Measurements from ENCODE around the gene FBXO48.
"Not testable (repeated sequence)": the region's sequence is repeated elsewhere in the genome, so short reads cannot be mapped to it uniquely, and the experiment has no call there.

FBXO48 gene

DNA sequence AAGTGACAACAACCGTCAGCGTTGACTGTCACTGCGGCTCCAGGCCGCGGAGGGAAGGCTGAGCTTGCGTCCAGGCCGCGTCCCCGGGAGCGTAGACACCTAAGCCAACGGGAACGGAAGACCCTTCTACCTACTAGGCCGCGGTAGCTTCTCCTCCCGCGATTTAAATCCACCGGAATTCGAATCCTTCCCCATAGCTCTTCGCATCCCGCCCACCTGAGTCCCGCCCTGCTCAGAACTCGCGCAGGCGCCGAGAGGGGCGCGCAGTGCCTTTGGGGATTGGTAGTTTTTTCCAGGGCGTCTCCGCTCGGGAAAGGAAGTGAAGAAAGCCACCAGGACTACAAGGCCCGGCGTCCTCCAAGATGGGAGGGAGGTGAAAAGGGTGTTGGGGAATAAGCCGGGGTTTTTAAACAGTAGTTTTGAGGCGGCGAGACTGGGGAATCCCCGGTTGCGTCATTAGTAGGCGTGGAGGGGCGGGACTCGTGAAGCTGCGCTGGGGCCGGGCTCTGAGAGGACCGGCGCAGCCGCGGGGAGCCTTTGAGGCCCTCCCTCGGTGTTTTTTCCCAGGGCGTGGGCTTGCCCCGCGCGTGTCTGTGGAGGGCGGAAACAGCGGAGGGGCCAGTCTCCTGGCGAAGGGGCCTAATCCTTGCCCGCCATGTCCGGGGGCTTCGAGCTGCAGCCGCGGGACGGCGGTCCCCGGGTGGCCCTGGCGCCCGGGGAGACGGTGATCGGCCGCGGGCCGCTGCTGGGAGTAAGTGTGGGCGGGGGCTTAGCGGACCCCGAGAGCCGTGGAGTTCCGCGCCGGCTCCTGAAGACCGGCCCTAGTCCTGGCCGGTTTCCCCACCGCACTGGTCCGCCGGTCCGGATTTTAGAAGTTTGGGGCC, at the start of gene FBXO48, which contains the start of gene APLF:
FBXO48 (minus strand) TSS at position 218 of the 884 bp plus-strand sequence. CDS start 2,149 bp downstream, outside the sequence.
APLF (plus strand) TSS at position 509 of the 884 bp plus-strand sequence; CDS start at position 656, 147 bp downstream.
- peak; percentile 99 for DNase-seq

- DNase-seq, result no peak
Observed at GRCh38 chr2:68516051-68516955, 49.2 kb upstream of the FBXO48 start.

- DNase-seq, result no peak
Observed at GRCh38 chr2:68514316-68514929, 47.3 kb upstream of the FBXO48 start.

DNA sequence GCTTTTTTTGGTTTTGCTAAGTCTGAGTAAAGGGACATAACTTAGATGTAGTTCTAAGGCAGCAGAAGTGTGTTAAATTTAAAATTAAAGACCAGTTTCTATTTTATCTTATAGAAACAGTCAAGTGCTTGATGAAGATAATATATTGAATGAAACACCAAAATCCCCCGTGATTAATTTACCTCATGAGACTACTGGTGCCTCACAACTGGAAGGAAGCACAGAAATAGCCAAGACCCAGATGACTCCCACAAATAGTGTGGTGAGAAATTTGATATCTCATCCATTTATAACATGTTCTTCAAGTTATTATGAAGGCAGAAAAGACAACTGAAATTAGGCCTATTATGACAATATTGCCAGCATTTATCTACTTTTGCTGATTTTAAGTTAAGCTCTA, 45.9 kb upstream of the FBXO48 start:
- DNase-seq, result no peak

DNA sequence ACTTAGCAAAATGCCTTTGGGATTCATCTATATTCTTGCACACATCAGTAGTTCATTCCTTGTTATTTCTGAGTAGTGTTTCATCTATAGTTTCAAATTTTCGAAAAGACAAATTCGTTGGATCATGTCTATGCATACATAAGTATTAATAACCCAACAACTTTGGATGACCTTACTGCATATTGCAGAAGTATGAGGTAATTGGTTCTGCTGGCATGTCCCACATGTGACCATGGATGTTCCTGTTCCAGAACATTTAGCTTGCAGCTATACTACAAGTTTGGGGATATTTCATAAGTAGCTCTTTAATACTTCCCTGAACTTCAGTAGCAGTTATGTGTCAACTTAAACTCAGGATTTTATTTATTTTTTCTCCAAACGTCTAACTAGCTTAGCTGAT, 45.2 kb upstream of the FBXO48 start:
- DNase-seq, result no peak

DNA sequence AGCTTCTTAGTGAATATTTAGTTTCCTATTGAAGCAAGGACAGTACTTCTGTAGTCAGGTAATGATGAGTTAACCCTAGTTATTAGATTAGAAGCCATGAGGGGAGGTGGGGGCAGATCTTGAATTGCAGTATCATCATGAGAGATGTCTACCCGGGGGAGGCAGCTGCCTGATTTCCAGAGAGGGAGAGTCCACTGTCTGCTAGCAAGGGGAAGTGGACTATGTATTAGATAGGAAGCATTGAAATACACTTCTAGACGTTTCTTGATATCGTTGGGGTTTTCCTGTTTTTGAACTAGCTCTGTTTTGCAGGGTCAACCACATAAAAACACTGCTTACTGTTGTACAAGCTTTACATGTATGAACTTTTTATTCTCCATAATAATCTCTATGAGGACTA, 39.1 kb upstream of the FBXO48 start:
- no peak for DNase-seq

DNA sequence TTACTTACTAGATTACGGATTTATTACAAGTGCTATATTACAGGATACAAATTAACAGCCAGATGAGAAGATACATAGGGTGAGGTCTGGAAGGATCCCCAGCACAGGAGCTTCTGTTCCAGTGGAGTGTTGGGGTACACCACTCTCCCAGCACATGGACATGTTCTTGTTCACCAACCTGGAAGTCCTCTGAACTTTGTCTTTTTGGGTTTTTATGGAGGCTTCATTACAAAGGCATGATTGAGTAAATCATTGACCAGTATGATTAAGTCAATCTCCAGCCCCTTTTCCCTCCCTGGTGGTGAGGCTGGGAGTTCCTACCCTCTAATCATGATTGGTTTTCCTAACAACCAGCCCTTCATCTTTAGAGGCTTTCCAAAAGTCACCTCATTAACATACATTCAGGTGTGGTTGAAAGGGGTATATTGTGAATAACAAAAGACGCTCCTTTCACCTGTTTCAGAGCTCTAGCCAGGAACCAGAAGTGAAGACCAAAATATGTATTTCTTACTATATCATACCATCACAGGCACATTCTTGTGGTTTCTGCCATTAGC, 38.6 kb upstream of the FBXO48 start:
- no peak for DNase-seq

DNA sequence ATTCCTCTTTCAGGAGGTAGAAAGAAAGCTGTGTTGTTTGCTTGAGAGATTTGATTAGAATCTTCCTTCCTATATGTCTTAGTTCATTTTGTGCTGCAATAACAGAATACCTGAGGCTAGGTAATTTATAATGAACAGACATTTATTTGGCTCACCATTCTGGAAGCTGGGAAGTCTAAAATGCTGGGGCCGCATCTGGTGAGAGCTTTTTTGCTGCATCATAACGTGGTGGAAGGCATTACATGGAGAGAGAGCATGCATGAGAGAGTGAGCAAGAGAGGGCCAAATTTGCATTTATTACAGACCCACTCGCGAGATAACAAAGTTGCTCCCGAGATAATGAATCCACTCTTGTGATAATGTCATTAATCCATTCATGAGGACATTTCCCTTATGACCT, 34.7 kb upstream of the FBXO48 start:
- DNase-seq, result no peak

- no peak for DNase-seq
Observed at GRCh38 chr2:68500649-68501048, 33.6 kb upstream of the FBXO48 start.

DNA sequence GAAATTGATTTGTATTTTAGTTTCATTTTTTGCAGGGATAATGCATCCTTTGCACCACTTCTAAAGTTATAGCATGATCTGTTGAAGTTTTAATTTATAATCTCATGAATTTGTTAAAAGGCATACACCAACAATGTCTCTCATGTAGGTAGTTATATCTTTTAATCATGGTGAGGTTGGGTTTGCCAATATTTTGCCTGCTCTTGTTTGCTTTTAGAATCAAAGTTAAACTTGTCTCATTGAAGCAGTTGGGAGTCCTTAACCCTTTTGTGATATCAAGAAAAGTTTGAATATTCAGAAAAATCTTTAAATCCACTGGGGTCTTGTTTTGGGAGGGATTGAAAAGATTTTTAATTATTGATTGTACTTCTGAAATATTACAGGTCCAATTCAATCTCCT, 32.0 kb upstream of the FBXO48 start:
- no peak for DNase-seq

DNA sequence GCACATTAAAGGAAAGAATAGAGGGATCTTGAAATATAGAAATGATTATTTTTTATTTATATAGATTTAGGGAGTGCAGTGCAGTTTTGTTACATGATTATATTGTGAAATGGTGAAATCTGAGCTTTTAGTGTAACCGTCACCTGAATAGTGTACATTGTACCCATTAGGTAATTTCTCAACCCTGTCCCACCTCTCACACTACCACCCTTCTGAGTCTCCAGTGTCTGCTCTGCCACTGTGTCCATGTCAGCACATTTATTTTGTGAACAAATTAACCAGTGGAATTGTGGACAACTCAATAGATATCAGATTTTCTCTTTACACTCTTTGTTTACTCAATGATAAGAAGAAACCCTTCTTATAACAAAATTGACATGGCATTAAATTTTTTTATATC, 24.5 kb upstream of the FBXO48 start:
- DNase-seq, result no peak

DNA sequence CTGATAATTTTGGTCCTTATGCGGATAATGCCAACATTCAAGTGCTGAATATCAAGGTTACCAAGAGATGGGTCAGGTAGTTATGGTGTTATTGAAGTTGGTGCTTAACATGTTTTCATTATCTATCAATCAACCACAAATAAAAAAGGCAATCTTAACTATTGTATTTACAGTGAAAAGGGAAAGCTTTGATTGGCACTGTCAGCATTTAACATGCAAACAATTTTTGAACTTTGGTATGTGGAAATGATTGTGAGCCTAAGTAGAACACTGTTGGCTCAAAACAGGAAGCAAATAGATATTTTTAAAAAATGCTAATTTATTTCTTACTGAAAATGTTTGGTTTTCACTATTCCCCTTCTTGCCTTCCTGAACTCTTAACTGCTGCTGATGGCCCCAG, 22.2 kb upstream of the FBXO48 start:
- no peak for DNase-seq

DNA sequence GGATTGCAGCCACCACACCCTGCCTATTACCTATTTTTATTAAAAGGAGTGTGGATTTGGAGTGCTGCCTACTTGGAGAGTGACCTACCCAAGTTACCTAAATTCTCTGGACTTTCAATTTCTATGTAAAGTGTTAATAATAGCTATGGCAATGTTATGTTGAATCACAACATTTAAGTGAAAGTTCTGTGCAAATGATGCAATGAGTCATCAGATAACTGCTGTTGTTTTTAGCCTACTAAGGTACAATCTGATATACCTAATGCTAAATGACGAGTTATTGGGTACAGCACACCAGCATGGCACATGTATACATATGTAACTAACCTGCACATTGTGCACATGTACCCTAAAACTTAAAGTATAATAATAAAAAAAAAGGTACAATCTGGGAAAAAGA, 21.5 kb upstream of the FBXO48 start:
- DNase-seq, result not testable (repeated sequence)

GRCh38 chr2:68487773-68488355, 20.8 kb upstream of the FBXO48 start:
- no peak for DNase-seq

DNA sequence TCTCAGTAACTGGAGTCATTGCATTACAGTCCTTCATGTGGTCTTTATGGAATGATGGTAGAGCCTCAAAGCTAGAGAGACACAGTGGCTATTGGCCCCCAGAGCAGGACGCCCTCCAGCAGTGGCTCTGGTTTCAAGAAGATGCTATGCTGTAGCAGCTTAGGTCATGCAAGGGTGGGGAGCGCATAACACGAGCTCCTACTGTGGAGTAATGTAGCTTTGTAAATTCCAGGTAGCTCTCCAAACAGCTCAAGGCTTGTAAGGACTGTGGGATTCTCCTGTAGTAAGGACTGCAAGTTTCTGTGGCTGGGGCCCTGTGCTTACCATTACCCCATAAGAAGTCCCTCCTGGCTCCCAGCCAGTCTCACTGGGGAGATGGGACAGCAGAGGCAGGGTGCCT, 15.9 kb upstream of the FBXO48 start:
- DNase-seq, result no peak

- DNase-seq, result no peak
Observed at GRCh38 chr2:68482296-68482820, 15.3 kb upstream of the FBXO48 start.

DNA sequence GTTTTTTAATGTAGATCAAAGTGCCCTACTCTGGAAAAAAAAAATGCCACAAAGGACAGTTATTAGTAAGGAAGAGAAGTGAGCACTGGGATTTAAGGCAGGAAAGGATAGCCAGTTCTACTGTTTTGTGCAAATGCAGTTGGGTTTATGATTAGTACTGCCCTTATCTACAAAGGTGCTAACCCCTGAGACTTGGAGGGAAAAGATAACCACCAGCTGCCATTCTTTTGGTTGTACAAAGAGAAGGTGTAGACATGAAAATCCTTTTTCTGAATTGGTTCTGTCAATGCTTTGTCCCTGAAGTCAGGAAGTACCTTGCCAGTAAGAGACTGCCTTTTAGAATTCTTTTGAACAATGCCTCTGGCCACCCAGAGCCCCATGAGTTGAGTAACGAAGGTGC, 11.6 kb upstream of the FBXO48 start:
- no peak for DNase-seq

DNA sequence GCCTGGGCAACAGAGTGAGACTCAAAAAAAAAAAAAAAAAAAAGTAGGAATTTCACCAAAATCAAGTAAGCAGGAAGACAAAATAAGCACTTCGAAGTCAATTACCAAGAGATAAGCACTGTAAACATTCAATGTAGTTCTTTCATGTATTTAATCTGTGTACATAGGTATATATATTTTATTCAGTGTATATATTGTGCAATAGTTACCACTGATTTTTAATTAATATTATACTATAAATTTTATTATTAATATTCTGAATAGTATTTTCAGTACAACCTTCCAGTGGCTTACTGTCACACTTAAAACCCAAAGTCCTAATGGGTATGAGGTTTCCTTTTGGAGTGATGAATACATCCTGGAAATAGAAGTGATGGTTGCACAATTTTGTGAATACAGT, 9.4 kb upstream of the FBXO48 start:
- no peak for DNase-seq

DNA sequence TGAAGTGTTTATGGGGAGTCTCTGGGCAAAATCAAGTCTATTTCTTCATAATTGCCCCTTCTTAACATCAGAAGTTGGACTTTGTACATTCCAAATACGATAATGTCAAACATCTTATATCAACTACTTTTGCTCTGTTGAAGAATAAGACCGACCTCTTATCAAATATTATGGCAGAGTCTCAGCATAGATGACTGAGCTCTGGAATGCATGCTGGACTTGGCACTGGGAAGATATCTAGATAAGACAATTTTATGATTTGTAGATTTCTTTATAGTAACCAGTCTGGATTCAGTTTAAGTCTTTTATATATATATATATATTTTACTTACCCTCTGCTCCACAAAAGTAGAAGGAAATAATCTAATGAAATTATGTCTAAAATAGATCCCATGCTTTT, 8.5 kb upstream of the FBXO48 start:
- no peak for DNase-seq

GRCh38 chr2:68475110-68475509, 8.0 kb upstream of the FBXO48 start:
- no peak for DNase-seq

GRCh38 chr2:68472796-68473414, 5.8 kb upstream of the FBXO48 start:
- DNase-seq, result no peak

GRCh38 chr2:68471385-68471784, 4.3 kb upstream of the FBXO48 start:
- no peak for DNase-seq

All from left hindlimb (tissue), 1 donor.